EH (cell line): ENCODE results near the gene MGP.

Source experiments
- DNase-seq: peaks from one replicate; pipeline ENCODE4 v3.0.0-alpha.2; 2015; ENCODE audit warnings: low read depth

MGP gene

DNA sequence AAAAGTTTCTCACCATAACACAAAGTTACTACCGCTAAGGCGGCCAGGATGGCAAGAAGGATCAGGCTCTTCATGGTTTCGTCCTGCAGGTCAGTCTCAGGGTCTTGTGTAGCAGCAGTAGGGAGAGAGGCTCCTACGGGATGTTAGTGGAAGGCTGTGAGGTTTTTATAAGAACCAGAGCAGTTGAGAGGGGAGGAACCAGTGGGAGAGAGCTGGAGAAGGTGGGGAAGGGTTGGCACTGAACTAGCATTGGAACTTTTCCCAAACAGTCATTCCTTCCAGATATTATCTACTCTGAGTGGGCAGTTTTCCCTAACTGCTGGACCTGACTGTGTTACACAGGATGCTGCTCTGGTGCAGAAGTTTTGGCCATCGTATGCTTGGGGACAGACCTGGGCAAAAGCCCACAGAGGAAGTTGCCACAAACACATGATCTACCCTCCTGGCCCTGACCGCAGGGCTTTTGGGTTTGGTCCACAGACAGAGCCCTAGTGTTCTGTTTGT lies at the start of gene MGP:
Gene MGP (minus strand): TSS at position 137 of the 504 bp plus-strand sequence. CDS start 63 bp downstream, at position 74.
- DNase-seq = peak; percentile 74

DNA sequence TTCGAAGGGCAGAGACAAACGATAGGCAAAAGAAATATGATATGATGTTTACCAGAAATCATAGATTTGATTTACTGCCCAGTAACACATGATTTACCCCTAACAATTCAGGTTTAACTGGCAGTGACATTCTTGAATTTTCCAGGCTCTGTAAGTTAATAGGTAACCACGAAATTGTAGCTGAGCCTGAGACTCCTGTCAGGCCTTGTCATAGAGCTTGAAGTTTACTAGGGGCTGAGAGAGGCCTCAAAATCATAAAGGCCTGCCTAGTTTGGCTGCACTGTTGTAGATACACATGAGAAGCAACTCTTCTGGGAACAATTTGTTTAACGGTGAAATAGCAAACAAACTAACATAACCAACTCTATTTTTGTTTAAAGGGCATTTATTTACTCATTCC lies 49.4 kb upstream of the MGP start:
- DNase-seq = no peak

DNA sequence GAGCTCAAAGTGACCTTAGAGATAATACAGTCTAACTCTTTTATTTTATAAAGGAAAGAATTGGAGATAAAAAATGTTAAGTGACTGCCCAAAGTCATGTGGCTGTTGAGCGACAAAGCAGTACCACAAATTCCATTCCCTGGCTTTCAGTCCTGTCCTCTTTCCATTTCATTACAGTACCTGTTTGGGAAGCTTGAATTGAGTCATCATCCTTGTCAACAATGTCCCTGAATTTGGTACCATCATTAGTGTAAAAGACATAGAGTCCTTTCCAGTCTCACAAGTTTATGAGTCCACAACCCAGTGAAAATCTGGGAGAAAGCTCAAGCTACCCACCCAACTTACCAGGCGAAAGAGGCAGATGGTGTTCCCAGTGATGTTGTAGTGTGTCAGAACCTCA lies 48.9 kb upstream of the MGP start:
- no peak for DNase-seq

DNA sequence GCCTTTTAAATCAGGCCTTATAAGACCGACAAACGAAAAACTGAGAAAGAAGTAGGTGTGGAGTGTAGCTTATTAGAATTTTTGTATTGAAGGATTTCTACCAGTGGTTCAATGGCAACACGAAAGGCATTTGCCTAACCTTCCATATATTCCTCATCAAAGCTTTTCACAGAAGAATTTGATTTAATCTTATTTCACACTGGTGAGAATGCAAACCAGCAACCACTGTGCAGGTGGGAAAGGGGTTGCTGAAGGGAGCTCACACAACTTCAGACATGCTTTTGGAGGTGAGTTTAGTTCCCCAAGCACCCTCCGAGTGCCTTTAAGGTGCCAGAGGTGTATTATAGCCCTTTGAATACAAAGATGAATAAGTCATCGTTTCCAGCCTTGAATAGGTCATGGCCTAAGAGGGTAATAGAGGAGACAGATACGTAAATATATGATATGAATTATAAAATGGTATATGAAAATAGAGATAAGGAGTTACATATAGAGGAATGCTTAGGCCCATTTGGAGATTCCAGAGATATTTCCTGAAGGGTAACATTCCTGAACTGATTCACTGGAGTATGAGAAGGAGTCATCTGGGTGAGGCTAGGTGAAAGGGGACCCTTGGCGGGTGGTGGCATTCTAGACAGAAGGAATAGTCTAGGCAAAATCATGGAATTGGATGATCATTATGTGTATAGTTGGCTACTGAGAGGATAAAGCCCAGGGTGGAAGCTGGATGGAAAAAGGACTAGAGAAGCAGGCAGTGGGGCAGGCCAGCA lies 46.3 kb upstream of the MGP start:
- DNase-seq = peak; percentile 25

DNA sequence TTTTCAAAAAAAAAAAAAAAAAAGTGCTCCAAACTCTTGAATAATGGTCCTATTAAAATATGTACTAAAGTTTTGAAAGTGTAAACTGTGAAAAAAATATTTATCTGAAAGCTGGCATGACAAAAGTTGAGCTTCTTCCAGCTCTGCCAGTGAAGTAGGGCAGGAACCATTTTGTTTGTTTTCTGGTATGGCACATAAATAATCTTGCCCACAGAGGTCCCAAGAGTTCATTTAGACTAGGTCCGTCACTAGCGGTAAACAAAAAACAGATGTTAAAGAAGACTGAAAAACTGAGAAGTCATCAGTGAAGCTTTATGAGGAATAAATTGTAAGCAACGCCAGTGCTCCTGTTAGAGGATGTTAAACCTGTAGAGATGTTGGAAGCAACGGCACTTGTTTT lies 45.7 kb upstream of the MGP start:
- peak; percentile 41 for DNase-seq

DNA sequence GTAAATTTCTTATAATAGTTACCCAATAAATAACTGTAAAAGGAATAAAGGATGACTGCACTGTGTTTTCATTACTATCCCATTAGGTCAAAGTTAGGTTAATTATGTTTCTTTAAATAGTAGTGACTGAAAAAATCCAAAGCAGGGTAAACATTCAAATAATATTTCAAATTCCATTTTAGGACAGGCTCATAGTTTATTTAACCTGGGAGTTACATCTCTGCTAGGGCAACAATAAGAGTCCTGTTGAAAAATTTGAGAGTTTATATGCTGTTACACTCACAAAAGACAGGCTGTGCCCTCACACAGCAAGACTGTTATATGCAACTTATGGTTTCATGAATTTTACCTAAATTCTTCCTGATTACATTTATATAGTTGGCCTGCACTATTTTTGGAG lies 44.6 kb upstream of the MGP start:
- peak; percentile 81 for DNase-seq

DNA sequence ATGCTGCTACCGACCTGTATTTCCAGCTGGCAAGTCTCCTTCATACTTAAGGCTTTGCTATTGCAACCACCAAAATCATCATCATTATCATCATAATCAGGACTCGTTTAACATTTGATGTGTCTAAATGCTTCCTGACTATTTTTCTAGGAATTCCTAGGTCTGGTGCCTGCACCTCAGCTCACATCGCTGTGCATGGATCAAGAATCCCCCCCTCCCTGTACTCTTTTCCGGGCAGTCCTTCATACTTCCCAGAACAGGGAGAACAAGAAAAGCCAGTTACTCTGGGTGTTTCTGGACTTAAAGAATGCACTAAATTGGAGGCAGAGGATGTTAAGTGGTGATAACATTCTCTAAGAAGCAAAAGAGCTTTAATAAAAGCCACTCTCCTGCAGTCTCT lies 43.3 kb upstream of the MGP start:
- DNase-seq = peak; percentile 75

DNA sequence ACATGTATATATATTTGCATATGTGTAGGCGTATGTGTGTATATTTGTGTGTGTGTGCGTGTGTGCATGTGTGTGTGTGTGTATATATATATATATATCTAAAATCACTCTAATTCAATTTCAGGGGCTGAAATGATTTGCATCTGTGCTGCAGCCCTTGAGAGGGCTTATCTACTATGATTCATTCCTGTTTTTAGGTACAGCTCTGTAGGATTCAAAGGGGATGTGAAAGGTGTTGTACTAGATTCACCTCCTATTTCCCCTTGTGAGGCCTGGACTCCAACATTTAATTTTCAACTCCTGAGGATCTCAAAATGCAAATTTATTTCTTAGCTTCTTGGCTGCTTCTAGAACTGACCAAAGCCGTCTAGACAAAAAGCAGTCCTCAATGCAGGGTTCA lies 41.6 kb upstream of the MGP start:
- no peak for DNase-seq

DNA sequence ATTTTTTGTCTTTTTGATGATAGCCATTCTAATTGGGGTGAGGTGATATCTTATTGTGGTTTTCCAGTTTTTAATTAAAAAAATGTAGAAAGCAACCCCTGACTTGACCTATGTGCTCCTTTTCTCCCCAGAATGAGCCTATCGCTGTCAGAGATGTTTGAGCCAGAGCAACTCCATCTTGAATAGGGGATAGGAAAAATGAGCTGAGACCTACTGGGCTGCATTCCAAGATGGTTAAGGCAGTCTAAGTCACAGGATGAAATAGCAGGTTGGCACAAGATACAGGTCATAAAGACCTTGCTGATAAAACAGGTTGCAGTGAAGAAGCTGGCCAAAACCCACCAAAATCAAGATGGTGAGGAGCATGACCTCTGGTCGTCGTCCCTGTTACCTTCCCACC lies 38.9 kb upstream of the MGP start:
- no peak for DNase-seq

DNA sequence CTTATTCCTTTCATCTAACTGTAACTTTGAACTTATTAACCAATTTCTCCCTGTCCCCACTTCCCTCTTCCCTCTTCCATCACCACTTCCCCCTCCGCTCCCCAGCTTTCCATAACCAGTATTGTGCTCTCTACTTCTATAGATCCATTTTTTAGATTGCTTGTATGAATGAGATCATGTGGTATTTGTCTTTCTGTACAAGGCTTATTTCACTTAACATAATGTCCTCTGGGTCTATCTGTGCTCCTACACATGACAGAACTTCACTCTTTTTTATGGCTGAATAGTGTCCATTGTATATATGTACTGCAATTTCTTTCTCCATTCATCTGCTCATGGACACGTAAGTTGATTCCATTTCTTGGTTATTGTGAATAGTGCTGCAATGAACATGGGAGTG lies 38.3 kb upstream of the MGP start:
- DNase-seq = no peak

DNA sequence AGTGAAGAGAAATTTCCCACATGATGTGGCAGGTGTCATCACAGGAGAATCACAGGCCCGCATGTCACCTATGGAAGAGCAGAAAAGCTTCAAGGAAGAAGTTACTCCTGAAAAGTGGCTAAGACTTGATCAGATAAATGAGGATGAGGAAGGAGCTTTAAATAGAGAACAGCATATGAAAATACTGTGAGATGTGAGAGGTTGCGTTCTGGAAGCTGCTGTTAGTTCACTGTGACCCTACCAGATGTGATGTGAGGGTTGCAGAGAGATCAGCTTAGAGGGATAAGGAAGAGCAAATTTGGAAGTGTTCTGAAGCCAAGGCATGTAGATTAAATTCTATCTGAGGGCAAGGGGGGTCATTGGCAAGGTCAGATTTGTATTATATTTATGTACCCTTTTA lies 35.6 kb upstream of the MGP start:
- no peak for DNase-seq

DNA sequence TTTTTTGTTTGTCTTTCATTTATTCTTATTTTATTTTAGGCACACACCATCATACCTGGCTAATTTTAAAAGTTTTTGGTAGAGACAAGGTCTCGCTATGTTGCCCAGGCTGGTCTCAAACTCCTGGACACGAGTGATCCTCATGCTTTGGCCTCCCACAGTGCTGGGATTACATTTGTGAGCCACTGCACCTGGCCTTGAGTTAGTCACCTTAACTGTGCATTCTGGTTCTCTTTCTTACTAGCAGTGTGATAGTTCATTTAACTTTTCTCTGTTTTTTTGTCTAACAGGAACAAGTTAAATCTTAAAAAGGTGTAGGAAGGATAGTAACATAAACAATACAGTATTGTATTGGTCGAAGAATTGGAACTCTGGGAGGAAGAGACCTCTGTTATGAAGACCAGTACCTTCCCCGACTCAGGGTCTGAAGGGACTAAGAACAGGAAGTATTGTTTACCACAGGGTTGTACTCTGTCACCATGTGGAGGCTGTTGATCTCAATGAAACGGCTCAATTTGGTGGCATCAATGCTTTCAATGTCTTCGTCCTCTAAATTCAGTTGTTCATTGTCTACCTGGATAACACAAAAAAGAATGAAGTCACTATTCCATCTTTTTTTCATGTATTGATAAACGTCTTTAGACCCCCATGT lies 34.9 kb upstream of the MGP start:
- no peak for DNase-seq

DNA sequence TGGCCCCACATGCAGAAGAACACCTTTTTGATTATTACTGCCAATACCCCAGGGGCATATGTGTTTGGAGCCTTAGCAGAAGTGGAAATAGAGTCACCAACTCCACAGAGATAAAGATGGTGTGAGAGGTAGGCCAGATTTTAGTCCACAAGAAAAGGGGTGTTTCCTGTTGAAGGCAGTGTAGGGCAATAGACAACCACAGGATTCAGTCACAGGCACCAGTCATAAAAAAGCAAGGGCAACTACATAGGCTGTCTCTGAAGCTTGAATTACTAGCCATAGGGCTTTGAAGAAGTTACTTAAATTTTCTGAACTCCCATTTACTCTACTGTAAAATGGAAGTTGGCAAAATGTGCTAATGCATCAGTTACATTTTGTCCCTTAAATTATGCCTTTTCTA lies 33.8 kb upstream of the MGP start:
- DNase-seq = no peak

DNA sequence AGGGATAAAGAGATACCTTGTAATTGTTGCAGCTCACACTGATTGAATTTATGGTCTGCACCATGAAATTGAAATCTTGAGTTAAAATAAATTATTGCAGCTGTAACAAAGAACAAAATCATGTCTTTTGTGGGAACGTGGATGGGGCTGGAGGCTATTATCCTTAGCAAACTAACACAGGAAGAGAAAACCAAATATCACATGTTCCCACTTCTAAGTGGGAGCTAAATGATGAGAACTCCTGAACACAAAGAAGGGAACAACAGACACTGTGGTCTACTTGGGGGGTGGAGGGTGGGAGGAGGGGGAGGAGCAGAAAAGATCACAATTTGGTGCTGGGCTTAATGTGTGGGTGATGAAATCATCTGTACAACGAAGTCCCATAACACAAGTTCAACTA lies 30.1 kb upstream of the MGP start:
- DNase-seq = no peak

DNA sequence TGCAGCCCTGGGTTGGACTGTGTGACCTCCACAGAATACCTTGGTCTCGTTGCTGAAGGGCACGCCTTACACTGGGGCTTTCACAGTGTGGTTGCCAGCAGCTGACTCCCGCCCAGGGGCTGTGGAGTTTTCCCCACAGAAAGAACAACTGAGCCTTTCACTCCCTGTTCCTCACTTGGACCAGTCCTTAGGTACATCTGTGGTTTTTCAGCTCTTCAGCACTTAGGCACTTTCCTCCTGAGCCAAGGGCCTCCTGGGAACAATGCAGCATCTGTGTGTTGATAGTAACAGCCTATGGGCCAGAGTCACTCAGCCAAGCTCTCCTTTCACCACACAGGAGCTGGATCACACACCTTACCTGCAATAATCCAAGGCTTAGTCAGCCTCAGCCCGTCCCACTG lies 27.7 kb upstream of the MGP start:
- DNase-seq = no peak

DNA sequence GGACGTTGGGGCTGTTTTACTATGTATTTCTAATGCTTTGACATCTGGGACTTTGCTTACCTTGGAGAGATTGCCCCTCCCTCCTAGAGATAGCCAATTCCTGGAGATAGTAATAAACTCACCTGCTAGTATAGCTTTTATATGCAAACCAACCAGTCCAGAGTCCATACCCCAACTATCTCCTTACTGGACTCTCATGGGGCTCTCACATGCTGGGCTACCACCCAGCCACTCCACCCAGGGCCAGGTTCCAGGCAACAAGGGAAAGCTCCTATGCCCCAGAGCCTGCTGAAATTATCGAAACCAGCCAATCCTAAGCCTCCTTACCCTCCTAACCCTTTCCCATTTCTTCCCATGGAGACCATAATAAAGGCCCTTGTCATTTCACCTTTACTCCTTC lies 25.5 kb upstream of the MGP start:
- DNase-seq = no peak

DNA sequence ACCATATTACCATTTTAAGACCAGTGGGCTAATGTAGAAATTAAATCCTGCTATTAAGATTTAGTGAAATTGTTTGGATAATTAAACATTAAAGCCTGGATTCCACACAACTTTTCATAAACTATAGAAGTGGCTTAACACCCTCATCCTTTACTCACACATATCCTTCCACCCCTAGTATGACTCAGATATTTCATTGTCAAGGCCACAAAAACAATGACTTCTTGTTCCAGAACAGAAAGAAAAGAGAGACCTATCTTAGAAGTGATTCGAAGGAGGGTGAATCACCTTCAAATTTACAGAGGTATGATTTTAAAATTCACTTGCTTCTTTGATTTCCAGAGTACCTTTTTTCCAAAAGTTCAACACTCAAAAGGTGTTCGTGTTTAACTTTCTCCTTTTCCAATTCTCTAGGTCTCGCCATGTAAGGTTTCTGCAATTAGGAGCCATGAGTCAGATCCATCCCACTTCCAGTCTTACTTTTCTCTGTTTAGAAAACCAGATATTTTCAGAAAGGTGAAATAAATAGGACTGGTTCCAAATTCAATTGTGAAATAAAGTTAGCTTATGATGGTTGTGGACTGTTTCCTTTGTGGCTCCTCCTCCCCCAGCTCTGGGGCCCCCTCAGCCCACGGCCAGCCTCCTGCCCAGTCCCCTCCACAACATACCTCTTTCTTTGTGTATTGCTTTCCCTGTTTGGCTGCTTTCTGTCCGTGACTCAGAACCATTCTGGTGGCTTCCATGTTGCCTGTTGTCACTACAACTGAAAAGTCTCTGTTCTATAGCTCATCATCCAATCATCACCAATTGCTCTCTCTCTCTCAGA lies 24.6 kb upstream of the MGP start:
- DNase-seq = no peak

DNA sequence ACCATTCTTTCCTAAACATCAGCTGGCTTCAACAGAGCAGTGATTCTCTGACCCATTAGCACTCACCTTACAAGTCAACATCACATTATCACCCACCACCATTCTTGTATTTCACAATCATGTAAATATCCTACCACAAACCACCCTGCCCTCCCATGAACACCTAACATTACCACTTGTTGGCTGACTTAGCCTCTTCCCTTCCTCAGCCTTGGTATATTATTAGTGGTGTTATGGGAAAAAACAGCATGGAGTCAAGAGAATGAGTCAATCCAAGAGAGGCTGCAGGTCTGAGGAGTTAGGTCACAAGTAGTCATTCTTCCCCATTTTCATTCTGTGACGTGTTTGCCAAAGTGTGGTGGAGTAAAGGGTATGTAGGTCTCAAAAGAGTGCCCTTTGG lies 22.3 kb upstream of the MGP start:
- no peak for DNase-seq

DNA sequence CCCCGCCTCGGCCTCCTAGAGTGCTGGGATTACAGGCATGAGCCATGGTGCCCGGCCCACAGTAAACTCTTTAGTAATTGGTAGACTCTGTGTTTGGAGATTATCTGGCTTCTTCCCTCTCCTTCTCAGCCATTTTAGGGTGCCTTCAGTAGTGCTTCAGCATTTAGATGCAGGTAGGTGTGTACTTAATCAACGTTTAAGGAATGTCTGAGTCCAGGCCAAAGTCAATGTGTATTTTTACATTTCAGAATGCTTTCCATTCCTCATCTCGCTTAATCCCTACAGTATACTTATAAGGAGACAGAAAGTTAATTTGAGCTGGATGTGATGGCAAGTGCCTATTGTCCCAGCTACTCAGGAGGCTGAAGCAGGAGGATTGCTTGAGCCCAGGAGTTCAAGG lies 20.5 kb upstream of the MGP start:
- no peak for DNase-seq

DNA sequence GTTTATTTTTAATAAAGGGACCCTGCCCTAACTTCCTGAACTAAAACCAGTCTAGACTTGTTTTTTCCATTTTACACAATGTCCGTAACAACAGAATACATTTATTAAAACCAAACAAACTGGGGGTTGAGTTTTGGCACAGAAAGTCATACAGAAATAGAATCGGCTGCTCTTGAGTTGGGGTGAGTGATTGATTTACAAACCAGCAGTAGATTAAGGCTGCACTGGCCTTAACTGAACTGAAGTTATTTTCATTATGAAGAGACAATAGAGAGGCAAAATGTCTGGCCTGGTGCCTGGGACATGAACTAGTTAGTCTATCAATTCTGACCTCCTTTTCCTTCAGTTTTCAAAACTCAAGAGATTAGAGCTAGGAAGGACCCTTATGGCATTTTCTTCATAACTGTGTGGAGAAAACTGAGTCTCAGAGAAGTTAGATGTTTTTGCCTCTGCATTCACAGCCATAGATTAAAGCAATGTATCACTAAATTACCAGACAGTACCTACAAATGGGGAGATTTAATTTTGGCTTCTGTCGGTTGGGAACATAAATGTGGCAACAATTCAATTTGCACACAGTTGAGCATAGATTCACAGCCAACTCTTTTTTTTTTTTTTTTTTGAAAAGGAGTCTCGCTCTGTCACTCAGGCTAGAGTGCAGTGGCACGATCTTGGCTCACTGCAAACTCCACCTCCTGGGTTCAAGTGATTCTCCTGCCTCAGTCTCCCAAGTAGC lies 19.8 kb upstream of the MGP start:
- no peak for DNase-seq

DNA sequence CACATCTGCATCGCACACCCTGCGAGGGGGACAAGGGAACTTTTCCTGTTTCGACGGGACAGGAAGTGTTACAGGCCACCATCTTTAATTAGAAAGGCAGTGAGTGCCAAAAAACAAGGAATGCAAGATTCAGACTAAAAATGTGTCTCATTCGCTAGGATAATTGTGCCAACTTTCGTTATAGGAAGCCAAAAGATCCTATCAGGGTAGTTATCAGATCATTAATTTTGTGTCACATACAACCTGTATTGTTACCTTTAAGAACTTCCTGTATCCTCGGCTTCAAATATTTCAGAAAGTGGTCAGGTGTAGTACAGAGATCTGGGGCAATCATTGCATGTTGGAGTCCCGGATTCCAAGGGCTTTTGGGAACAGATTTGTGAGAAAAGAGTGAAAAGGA lies 19.2 kb upstream of the MGP start:
- no peak for DNase-seq

DNA sequence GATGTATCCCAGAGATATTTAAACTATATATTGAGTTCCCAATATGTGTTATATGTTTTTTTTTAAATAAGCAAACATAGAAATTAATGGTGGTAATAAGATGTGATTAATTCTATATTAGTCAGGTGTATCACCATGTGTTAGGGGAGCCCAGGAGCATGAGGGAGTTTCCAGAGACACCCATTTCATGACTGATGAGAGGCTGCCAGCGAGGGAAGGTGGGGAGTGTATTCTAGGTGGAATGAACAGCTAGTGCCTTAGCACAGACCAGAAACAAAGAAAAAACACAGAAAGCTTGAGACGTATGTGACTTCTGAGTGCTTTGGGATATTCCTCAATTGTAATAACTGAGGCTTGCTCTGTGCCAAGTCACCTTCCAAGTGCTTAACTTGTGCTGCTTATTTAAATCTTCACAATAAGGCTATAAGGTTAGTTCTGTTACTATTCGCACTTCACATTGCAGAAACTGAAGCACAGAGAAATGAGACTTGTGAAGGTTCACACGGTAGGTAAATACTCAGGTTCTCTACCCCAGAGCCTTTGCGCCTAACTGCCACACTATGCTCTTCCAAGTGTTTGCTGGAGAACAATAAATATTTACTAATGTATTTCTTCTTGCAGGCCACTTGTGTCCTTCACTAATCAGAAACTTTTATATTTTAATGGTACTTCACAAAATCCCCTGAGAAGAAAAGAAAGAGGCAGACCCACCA lies 17.9 kb upstream of the MGP start:
- DNase-seq = no peak
